ENCODE data around the gene KANK2.
"Not testable (repeated sequence)": the region's sequence is repeated elsewhere in the genome, so short reads cannot be mapped to it uniquely, and the experiment has no call there.

Gene KANK2

GRCh38 chr19:11195681-11196080 is 1.7 kb downstream of the KANK2 start:
- FAIRE-seq: no peak

- FAIRE-seq: no peak
These were observed 2.4 kb downstream of the KANK2 start for GRCh38 chr19:11194656-11195558.

GRCh38 chr19:11194173-11194572 is 3.2 kb downstream of the KANK2 start:
- no peak for FAIRE-seq

- FAIRE-seq: no peak
These were observed 4.1 kb downstream of the KANK2 start for GRCh38 chr19:11192957-11193939.

GRCh38 chr19:11191934-11192333 is 5.4 kb downstream of the KANK2 start:
- no peak for FAIRE-seq

GRCh38 chr19:11191273-11191755 is 6.0 kb downstream of the KANK2 start:
- no peak for FAIRE-seq

- no peak for FAIRE-seq
These were observed 6.8 kb downstream of the KANK2 start for GRCh38 chr19:11190501-11190900.

GRCh38 chr19:11187441-11187840 is 9.9 kb downstream of the KANK2 start:
- no peak for FAIRE-seq

GRCh38 chr19:11182994-11183393 is 14.4 kb downstream of the KANK2 start:
- FAIRE-seq: no peak

GRCh38 chr19:11181488-11181887 is 15.9 kb downstream of the KANK2 start:
- no peak for FAIRE-seq

GRCh38 chr19:11180975-11181374 is 16.4 kb downstream of the KANK2 start:
- FAIRE-seq: not testable (repeated sequence)

- no peak for FAIRE-seq
These were observed 17.0 kb downstream of the KANK2 start for GRCh38 chr19:11180346-11180745.

GRCh38 chr19:11179716-11180297 is 17.5 kb downstream of the KANK2 start:
- FAIRE-seq: no peak

- not testable (repeated sequence) for FAIRE-seq
These were observed 18.2 kb downstream of the KANK2 start for GRCh38 chr19:11179145-11179465.

GRCh38 chr19:11177592-11177991 is 19.8 kb downstream of the KANK2 start:
- FAIRE-seq: no peak

GRCh38 chr19:11176466-11177193 is 20.7 kb downstream of the KANK2 start:
- no peak for FAIRE-seq

- FAIRE-seq: no peak
These were observed 21.4 kb downstream of the KANK2 start for GRCh38 chr19:11175920-11176319.

GRCh38 chr19:11174336-11174735 is 23.0 kb downstream of the KANK2 start:
- no peak for FAIRE-seq

- FAIRE-seq: no peak
These were observed 23.7 kb downstream of the KANK2 start for GRCh38 chr19:11173516-11174155.

- FAIRE-seq: no peak
These were observed 24.8 kb downstream of the KANK2 start for GRCh38 chr19:11172576-11172975.

- FAIRE-seq: no peak
These were observed 26.2 kb downstream of the KANK2 start for GRCh38 chr19:11171144-11171543.

Data from endometrium (tissue), 2 donors.